ENCODE results near the gene MYLK.
A peak's percentile ranks its signal among the peaks of the same experiment; 100 is the strongest.

The MYLK gene

DNA sequence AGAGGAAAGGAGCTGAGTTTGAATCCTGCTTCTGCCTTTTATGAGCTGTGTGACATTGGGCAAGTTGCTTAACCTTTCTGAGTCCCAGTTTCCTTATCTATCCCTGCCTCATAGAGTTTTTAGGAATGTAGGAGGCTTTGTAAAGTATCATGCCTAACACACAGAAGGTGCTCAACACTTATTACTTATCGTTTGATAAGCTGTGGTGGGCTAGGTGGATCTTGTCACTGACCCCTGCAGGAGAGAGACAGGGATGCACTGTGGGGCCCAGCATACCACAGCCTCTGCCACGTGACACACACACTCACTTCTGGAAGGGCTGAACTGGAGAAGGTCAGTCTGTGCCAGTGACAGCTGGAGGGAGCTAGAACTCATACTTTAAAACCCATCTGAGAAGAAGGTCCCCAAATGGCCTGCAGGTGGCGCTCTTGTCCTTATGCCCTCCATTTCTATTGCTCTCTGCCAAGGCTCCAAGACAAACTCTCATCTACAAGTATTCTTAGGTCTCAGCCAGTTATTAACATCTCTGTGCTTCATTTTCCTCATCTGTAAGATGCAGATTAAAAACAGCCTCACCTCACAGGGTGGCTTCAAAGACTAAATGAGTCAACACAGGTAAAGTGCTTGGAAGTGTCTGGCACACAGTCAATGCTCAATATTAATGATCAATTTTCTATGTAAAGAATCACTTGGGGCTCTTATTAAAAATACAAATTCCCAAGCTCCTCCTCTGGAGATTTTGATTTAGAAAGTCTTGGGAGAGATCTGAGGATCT, 241.8 kb downstream of the MYLK start:
- DNase-seq (ENCODE audit: low read depth): peak; percentile 85

DNA sequence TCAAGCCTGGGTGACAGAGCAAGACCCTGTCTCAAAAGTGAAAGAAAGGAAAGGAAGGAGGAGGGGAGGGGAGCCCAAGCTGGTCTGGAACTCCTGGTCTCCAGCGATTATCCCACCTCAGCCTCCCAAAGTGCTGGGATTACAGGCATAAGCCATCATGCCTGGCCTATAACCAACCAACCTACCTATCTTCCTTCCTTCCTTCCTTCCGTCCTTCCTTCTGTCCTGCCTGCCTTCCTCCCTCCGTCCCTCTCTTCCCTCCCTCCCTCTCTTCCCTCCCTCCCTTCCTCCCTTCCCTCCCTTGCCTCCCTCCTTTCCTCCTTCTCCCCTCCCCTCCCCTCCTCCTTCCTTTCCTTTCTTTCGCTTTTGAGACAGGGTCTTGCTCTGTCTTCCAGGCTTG, 242.6 kb downstream of the MYLK start:
- DNase-seq (ENCODE audit: low read depth): no peak

DNA sequence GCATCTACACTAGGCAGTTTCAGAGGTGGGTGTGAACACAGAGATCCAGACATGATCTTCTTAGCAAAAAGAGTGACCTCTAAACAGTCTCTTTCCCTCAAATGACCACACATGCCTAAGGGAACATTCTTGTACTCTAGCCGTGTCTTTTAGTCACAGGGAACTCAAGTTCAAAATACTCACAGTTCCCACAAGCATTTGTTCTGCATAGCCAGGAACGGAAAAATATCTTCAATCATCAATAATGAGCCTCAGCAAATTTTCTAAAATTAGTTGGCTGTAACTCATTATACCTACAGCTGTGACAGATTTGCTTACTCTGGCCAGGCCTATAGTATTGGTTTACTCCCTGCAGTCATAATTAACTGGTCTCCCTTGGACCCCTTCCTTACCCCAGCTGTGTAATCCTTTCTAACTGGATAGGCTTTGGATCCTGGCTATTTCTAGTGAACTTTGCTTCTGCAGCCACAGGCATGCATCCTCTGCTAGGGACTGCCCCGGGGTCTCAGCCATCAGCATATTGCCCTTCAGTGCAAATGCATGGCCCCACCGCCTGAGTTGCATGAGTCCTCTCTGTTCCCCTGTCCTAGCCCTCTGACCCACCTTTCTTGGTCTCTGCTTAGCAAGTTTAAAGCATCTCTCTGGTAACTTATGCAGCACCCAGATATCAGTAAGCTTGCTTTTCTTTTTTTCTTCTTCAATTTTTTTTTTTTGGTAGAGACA, 243.2 kb downstream of the MYLK start:
- no peak for DNase-seq (ENCODE audit: low read depth)

DNA sequence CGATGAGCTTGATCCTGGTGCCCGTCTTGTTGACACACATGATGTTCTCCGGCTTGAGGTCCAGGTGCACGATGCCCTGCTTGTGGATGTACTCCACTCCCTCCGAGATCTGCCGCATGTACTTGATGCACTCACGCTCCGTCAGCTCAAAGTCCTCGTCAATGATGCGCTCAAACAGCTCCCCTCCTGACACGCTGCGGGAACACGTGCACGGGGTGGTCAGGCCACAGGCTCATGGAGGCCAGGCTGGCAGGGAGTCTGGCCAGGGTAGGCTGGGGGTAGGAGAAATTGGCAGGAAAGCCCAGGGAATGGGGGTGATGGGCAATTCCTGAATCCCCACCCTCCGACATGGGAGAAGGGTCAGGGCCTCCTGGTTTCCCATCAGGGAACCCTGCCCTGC, 243.8 kb downstream of the MYLK start:
- no peak for DNase-seq (ENCODE audit: low read depth)

DNA sequence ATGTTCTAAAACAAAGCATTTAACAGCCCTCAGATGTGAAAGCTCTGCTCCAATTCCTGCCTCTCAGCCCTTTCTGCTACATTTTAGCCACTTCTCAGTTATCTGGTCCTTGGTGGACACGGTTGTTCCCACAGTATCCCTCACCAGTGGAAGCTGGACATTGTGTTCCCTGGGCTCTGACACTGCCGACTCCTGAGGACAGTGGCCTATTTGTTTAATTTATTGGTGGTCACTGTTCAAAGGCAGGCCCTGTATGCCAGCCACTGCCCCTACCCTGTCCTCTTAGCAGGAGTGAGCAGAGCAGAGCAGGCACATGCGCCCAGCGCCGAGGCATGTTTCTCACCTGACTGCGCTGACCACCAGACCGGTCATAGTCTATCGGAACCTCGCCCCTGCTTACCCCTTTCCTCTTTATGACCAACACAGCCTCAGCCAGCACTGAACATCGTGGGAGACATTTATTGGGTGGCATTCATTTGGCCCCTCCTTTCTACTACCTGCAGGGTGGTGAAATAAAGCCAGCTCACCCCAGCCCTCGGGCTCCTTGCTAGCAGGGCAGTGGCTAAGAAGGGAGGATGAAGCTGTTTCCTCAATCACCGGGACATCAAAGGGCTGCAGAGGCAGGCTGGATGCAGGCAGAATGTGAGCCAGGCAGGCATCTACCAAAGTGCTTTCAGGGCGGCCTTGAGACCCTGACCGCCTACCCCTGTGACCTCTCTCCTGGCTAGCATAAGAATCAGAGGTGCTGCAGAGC, 245.0 kb downstream of the MYLK start:
- DNase-seq (ENCODE audit: low read depth): no peak

DNA sequence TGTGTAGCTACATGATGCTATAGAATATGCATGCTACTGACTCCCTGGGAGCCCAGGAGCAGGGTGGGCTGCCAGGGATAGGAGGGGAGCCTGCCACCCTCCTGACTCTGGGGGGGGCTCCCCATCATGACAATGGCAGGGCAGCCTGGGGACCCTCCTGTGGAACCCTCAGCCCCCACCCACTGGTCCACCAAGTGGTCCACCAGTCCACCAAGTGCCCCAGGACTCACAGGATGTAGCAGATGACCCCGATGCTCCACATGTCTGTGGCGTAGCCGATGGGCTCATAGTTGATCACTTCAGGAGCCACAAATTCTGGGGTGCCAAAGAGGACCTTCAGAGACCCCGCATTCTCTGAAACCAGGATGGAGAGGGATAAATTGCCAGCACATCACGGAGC, 246.3 kb downstream of the MYLK start:
- no peak for DNase-seq (ENCODE audit: low read depth)

DNA sequence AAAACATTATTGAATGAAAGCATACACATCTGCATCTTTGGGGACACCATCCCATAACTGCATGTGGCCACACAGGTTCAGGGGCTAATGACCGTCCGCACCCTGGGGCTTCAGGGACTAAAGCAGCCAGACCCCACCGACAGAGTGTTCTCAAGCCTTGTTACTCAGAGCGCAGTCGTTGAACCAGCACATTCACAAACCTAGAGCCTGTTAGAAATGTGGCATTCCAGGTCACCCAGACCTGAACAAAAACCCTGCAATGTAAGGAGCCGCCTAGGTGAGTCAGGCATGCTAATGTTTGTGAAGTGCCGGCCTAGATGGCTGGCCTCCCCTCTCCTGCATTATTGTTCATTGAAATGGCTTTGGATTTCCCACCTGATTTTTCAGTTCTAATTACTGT, 247.0 kb downstream of the MYLK start:
- no peak for DNase-seq (ENCODE audit: low read depth)

DNA sequence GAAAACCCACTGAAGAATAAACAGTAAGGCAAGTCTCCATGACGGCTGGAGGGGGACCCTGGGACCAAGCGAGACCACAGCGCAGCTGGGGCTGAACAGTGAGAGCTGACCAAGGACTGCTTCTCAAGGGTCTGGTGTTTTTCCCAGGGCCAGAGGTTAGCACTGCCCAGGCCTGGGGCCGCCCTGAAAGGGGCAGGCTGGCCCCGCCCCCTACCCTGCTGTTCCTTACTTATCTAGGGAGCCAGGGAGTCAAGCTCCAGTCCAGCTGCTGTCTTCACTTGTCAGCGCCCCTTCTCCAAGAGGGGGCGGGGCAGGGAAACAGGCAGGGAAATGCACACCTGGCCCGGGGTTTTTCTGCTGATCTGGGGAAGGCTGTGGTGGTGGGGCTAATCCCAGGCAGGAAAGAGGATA, 247.7 kb downstream of the MYLK start:
- DNase-seq (ENCODE audit: low read depth): no peak

DNA sequence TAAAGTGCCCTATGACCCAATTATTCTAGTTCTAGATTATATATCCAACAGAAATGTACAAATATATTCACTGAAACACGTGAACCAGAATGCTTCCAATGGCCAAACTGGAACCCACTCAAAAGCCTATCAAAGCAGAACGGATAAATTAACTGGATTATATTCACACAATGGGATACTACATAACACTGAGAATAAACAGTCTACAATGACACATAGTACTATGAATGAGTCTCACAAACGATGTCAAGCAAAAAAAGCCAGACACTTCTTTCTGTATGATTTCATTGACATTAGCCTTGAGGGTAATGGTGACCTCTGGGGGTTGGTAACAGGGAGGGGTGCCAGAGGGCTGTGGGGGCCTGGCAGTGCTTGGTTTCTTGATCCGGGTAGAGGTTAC, 248.4 kb downstream of the MYLK start:
- DNase-seq (ENCODE audit: low read depth): no peak

DNA sequence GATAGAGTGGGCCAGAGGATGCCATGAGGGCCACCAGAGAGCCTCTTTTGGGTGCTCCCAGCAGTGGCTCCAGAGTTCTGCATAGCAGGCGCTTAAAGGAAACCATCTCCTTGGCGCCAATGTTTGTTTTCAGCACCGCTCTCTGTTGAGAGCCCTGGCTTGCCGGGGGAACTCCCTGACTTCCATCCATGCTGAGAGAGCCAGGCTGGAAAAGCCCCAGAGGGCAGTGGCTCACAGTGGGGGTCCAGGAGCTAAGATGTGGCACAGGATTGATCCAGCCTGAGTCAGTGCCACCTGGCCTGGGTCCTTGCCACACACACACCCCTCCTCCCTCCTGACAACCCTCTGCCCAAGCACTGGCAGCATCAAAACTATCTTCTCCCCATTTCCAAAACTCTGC, 248.9 kb downstream of the MYLK start:
- DNase-seq (ENCODE audit: low read depth): no peak

DNA sequence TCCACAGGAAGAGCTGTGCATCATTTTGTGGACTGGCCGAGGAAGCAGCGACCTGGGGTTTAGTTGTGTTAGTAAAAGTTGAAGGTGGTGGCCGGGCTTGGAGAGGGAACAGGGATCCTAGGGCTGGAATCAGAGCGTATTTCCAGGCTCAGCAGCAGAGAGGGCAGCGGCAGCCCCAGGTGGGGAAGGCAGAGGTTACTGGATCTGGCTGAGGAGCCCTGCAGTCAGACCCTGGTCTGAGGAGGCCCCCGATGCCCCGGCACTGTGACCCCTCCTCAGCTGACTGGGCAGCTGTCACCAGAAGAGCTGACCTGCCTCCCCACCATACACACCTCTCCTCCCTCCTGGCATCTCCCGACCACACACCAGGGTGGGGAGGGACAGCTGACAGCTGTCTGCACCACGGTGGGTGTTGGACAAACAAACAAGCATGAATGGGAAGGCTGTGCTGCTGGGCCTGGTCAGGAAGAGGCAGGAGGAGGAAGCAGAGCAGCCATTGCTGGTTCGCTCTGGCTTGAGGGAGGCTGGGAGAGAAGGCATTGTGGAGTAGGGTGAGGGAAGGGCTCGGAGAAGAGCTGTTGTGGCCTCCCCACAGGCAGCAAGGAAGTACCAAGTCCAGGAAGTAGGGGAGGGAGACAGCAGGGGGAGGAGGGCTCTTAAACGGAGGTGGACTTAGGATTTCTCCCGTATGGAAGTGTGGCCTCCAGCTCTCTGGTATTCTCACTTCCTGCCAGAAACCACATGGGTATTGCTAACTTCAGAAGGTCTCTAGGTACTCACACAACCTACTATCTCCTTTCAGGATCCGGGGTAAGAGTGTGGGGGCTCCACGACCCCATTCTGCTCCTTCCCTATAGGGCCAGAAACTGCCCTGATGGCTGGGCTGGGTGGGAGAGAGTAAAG, 249.7 kb downstream of the MYLK start:
- no peak for DNase-seq (ENCODE audit: low read depth)

DNA sequence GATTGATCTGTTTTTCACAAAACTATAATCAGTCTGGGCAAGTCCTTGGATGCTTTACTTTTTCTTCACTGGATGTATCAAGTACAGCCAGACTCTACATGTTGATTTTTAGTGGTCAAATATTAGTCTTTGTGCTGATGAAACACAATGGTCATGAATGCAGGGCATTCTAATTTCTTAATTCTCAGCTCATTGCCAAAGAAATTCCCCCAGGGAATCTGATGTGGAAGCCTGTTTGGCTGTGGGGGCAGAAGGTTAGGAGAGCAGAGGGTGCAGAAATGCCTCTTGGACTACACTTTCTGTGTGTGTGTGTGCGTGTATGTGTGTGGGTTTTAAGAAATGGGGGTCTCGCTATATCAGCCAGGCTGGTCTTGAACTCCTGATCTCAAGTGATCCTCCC, 250.6 kb downstream of the MYLK start:
- DNase-seq (ENCODE audit: low read depth): no peak

DNA sequence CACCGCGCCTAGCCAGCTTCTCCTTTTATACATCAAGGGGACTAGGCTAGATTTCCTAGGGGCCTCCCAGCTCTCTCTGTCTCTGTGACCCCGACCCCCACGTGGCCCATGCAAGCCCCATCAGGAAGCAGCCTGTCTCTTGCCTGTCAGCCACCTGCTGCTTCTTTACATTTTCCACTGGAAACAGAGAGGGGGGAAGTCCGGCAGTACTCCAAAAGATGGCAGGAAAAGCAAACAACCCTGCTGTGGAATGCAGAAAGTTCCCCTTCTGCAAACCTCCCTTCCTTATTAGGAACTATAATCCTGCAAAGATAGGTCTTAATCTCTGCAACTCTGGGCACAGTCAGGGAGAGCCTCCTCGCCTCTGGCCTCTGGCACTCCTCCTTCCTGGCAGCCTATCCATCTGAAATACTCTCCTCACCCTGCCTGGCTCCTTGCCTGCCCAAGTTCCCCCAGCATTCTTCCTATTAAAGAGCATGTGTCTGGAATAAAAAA, 251.9 kb downstream of the MYLK start:
- DNase-seq (ENCODE audit: low read depth): no peak

DNA sequence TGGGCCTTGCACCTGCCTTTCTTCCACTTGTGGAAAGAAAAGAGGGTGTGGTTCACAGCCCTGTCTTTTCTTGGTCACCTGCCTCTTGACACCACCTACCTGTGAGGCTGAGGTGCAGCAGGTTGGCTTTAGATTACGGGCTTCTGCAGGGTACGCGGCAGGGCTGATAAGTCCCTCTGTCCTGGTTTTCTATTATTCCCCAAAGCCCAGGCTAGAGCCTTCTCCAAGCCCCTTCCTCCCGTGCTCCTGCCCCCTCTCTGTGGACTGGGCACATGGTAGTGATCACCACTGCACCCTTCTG, 254.4 kb downstream of the MYLK start:
- no peak for DNase-seq (ENCODE audit: low read depth)

DNA sequence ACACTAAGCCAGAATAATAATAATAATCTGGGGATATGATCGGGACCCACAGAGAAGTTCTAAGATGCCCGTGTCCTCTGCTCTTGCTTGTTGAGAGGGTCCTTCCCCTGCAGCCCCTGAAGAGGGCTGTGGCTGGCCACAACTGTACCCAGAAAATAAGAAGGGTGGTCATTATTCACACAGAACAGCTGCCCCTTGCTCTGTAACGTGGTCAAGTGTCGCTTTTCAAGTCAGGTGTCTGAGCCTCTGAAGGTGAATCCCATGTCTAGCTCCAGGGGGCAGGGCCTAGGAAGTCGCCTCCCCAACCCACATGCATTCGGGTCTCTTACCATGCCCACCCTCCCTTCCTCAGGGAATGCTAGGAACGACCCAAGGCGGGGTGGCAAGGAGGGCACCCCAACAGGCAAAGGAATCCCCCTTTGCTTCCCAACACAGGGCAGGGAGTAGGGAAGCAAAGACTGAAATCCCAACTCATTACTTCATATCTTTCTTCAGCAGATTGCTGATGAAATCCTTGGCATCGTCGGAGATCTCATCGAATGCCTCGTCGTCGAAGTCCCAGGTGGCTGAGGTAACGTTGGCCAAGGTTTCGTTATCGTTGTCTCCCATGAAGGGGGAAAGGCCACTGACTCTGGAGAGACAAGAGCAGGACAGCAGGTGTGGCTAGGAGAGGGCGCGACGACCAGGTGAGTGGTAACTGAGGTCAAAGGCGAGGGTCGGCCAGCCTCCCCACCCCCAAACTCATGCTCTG, 255.0 kb downstream of the MYLK start:
- no peak for DNase-seq (ENCODE audit: low read depth)

DNA sequence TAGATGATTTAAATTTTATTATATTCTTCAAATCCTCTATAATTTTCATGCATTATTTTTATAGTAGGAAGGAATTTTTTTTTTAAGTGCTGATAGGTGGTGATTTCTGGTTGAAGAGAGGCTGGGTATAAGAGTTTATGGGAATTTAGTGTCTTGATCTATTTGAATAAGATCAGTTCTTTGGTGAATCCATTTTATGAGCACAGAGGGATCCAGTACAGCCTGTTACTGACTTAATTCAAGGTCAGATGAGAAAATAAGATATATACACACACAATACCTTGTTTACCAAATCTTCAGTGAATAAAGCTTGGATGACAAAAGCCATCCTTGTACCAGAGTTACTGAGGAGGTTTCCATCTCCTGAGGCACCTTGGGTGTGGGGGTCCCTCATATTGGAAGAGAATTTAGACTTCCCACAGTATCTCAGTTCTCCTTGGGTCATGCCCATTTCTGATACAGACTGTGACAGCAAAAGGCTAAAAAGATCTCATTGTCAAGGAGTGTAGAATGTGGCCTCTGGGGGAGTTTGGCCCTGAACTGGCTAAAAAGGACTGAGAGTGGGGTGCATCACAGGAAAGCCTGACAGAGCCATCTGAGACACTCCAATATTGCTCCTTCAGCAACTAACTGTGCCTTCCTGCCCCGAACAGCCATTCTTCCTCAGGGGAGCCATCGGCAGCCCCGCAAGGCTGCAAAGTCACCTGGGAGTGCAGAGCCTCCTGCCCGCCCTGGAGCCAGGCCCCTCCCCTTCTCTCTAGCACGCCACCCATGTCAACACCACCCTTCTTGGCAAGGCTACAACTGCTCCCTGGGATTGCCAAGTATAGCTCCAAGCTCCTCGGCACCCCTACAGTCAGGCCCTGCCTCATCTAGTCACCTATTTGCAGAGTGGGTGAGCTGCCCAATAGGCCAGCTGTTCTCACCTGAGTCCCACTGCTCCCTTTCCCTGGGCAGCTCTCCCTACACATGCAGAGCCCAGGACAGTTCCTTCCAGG, 256.2 kb downstream of the MYLK start:
- DNase-seq (ENCODE audit: low read depth): no peak

DNA sequence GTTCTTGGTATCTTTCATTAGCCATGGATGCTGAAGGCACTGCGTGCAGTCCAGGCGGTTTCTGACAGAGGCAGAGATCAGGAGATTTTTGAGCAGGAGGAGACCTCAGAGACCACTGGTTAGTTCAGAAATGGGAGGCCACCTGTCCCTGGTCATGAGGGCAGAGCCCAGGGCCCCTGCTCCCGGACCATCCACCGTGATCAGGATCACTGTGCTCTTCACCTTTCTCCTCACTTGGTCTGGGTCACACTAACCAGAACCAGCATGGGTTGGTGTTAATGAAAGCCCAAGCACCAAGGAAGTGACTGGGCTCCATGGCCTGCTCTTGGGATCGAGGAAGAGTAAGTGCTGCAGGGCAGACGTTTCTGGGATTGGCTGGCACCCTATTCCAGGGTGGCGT, 257.3 kb downstream of the MYLK start:
- no peak for DNase-seq (ENCODE audit: low read depth)

DNA sequence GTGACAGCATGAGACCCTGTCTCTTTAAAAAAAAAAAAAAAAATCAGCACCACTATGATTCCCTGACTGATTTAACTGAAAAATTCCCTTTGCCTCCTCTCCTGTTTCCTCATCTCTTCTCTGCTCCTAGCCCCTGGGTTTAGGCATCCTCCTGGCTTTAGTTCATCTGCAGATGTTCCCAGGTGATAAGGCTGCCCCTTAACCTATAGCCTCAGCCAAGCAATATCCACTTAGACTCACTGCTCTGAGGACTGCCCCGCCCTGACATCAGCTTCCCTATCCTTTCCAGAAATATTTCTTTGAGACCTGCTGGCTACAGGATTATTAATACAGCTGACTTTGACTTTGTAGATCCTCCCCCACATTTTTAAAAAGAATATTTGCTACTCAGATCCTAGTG, 259.8 kb downstream of the MYLK start:
- DNase-seq (ENCODE audit: low read depth): no peak

DNA sequence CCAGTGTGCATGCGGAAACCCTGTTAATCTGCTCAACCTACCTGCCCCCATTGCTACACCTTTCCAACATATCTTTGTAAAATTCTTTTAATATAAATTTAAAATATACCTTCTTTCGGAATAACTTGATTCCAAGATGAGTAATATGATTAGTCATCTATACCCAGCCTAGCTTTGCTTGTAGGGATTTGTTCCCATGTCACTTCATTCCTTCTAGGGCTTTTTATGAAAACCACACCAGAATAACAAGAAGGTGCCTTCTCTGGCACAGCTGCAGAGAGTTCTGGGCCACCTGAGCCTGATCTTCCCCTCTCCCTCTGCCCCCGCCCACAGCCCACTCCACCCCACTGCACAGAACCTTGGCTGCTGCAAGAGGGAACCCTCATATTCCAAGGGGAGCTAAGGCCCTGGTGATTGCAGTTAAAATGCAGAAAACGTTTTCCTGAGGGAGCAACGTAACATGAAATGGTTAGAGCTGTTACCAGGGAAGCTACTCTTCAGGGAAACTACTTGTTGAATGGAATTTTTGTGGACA, 260.7 kb downstream of the MYLK start:
- no peak for DNase-seq (ENCODE audit: low read depth)

DNA sequence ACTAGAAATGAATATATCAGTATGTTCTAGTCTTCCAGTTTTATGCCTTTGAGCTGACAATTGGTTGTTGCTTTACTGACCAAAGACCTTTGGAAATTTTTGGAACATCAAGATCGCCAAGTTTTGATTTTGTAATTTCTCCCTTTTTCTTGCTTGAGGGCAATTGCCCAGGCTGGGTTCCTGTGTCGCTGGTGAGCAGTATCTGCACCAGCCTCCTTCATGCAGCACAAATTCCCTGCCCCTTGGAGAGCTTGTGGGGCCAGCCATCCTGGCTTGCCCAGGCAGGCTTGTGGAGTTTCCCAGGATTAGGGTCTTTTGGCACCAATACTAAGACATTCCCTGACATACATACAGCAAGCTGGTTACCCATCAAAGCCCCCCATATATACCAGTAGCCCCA, 261.4 kb downstream of the MYLK start:
- no peak for DNase-seq (ENCODE audit: low read depth)
